NCI-H748 (cell line): ENCODE measurements around the gene BMP3.

Source experiments
- DNase-seq: peaks from one replicate; lab custom pipeline; 2025; ENCODE audit not compliant: unreplicated experiment; lab: John Stamatoyannopoulos, UW

The BMP3 gene

DNA sequence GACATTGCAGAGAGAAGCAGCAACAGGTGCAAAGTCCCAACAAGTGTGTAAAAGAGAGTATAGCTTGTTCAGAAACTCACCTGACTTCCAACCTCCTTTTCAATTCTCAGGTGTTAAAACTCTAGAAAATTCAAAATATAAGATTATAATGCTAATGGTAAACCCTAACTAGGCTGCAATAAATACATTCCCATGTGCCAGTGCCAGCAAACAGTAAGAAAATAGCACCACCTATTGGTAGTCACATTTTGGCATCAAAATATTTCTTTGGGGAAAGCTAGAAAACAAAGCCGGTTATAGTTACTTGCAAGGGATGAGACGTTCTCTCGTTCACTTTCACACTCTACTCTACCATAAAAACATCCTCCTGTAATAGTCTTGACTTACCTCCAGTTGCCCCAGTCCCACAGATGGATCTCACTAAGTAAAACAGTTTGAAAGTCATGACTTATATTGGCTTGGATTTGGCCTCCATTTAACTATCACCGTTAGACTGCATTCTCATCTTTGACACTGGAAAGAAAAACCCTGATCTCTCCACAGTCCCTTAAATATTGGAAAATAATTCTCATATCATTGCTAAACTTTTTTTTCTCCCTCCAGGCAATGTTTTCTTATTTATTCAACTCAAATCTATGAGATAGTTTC is 9.6 kb downstream of the BMP3 start:
- peak; percentile 33 for DNase-seq

DNA sequence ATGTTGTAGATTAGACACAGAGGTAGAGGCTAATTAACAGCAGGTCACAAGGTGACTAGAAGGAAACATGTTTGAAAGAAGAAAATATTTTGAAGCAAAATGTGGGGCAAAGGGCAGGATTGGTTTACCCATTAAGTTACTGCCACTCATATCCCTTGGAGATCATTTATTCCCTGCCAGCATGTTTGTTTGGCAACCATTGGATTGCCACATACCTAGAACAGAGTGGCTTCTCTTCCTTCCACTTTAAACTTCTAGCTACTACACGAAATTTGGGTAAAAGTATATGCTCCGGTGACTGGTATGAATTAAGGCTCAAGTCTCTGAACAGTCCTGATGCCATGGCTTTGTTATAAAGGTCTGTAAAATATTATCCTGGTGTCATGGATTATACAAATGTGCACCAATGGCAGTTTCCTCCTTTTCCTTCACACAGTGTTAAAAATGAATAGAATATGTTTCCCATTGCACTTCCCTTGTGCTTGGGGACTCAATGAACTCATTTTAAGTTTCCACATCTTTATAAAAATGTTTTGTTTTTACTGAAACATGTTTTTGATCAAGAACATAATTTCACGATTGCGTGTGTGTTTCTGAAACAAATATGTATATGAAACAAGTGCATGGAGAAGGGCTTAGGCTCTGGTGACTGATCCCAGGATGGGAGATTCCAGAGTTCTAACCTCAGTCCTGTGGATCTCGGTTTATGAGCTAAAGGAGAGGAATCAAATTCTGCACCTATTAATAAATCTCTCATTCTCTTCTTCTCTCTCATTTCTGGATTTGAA is 12.3 kb downstream of the BMP3 start:
- DNase-seq, result no peak

DNA sequence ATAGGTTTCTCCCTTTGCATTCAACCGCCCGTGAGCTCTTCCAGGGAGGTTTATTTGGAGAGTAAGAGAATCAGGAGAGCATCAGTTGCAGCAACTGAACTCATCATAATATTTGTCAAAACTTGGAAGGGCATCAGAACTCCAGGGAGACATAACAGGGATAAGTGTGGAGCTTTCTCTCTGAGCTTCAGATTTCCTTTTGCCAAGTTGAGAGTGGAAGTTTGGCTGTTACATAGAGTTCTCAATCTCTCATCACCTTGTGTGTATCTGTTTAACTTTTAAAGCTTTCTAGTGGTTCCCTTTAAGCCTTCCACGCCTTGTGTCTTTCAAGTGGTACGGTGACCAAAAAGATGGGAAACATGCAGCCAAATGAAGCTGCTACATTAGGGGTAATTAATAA is 18.8 kb downstream of the BMP3 start:
- DNase-seq, result no peak

DNA sequence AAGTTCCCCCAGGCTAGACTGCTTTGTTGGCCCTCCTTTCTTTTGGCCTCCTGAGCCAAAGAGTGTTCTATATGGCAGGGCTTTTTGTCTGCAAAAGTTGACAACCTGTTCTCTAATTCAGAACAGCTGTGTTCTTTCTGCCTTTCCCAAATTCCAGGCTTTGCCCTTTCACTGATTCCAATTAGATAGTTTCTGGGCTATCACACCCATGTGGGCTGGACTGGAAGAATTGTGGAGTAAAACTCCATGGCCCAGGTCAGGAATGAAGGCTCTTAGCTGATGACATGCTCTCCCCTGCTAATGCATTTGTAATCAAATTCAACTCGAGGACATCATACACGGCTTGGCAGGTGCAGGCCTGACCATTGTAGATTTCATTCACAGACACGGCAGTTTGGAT is 19.4 kb downstream of the BMP3 start:
- DNase-seq, result no peak

DNA sequence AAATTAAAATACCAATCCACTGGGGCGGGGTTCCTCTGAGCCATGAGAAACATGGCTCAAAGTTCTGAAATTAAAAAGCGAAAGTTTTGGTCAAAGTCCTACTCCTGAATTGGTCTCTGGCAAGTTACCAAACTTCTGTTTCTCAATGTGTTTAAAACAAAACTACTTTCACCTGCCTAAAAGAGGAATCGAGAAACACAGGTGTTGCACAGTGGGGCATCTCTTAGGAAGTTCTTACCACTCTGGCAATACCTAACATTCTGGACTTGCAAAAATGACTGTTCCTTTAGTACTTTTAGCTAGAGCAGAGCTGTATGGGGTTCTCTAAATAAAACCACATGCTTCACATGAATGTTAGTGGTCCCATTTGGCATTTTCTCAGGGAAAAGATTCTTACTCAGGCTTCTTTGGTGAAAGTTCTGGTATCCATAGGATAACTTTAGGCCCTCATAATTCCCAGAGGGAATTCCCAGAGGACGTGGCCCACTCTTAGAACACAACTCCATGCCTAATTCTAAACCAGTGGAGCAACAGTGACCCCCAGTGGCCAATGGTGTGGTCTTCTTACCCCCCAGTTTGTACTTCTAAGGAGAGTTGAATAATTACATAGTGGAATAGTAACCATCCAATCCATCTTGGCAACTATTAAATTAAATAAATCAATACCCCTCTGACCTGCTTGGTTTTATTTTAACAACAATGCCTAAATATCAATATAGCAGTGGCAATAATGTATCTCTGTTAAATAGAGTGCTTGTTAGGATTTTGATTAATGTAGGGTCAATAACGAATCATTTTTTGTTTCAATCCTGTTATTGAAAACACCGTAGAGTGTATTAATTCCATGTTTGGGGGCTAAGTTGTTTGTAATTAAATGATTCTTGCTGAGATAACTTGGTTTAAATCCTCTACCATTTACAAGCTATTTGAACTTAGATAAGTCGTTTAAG is 21.9 kb downstream of the BMP3 start:
- peak; percentile 54 for DNase-seq

DNA sequence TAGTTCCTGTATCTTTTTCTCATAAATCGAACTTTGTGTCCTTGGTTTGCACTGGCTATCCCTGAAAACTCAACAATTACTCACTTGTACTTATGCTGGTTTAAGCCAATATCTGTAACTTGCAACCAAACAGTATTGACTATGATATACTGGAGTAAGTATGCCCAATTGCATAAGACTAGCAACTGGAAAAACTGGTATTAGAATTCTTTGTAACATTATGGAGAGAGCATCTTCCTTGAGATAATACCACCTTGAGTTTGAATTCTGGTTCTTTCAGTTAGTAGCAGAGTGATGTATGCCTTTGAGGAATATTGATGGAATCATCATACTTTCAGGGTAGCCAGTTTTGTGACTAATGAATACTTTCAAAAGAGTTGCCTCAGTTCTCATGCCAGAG is 28.1 kb downstream of the BMP3 start:
- no peak for DNase-seq

DNA sequence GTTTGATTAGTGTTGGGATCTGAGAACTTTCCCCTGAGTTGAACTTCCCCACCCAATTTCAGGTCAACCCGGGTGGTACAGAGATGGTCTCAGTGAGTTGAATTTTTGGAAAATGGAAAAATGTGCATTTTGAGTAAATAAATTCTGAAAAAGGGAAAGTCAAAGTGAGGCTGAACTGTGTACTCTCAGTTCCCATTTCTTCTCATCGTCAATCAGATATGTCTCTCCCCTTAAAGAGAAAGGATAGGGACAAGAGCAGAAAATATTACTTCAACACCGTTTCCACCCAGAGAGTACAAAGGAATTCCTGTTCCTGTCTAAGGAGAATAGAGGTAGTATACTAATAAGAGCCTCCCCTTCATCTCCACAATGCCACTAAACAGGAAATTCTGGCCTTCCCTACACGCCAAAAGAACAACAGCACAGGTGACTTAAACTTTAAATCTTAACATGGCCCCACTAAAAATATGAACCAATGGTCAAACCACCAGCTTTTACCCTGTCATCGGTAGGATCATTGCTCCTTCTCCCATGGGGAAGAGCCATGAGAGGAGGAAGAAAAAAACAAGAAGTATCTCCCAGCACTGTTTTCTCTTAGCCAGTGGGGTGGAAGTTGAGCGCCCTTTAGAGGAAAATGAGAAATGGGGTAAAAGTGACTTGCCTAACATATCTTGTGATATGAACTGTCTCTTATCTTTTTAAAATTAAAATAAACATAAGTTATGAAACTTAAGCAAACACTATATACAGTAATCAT is 30.3 kb downstream of the BMP3 start:
- DNase-seq, result no peak

DNA sequence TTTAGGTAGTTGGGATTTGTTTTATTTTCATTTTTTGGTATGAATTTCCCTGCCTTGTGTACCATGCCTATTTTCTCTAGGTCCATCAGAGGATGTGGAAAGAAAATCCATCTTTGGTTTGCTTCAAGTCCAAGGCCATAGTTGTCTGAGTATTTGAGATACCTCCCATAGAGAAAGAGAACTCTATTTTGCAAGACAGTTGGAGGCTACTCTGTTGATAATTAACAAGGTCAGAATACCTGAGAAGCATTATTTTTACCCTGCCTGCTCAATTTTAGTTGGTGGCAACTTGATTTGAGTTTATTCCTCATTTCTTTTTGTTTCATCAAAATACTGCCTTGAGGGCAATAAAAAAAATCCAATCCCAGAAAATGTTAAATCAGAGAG is 30.8 kb downstream of the BMP3 start:
- DNase-seq, result no peak

DNA sequence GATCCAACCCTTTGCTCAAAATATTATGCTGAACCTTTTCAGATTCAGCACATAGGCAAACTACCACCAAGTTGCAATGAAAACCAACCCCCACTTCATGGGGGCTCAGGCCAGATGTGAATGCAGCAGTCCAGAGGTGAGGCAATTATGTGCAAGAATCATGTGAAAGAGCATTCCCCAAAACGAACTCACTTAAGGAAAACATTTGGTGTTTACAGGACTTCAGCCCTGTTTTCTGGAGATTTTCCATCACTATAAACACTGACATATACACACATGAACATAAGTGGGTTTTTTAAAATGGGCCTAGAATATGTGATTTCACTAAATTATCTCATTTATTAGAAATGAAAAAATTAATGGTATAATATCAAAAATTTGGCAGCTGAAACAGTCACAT is 31.5 kb downstream of the BMP3 start:
- no peak for DNase-seq

DNA sequence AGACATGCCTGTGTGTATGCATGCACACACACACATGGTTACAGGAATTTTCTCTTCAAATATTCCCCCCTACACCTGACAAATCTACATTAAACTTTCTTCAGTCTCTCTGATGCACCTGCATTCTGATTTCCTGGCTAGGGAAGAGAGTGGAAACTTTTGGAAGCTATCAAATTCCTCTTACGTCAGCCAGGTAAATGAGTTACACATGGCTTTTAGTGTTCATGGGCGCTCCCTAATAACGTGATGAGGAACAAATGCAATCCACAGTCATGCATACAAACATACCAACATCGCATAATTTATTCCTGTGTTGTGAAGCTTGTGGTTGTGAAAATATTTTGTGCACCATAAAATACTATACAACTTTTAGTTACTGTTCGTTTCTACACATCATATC is 34.9 kb downstream of the BMP3 start:
- no peak for DNase-seq

DNA sequence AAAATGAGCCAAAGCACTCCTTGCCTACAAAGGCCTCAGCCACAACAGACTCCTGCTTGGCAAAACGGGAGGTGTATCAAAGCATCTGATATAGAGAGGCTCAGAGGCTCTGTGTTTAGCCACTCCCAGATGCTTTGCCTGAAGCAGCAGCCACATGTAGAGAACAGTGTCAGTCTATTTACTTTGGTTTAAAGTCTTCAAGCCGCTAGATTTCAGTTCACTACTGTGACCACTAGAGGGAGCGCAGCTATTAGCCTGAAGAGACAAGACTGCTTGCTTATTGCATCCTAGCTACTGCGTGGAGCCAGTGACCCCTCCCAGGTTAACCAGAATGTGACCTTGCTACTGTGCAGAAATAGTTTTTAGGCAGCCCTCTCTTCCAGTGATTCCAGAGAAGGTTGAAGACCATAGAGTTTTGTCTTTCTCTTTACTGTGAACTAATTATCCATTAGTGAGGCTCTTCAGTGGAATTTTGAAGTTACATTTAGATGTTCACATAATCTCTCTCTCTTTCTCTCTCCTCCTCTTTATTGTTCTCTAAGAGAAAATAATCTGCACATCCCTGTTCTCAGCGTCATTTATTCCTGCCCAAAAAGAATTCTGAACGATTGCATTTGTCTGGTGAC is 39.3 kb downstream of the BMP3 start:
- peak; percentile 84 for DNase-seq

DNA sequence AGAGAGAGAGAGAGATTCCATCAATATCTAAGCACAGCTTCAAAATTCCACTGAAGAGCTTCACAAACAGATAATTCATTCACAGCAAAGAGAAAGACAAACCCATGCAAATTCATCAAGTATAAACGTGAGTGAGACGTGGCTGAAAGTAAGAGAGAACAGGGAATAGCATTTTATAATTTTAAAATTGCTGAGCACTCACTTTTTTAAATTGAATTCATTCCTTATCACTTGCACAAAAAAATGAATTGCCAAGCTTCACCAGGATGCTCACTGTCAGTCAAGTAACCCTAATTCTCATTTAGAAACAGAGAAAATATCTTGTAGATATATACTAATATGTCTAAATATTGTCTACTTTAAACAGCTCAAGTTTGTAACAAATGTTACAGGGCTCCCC is 40.5 kb downstream of the BMP3 start:
- DNase-seq, result no peak

DNA sequence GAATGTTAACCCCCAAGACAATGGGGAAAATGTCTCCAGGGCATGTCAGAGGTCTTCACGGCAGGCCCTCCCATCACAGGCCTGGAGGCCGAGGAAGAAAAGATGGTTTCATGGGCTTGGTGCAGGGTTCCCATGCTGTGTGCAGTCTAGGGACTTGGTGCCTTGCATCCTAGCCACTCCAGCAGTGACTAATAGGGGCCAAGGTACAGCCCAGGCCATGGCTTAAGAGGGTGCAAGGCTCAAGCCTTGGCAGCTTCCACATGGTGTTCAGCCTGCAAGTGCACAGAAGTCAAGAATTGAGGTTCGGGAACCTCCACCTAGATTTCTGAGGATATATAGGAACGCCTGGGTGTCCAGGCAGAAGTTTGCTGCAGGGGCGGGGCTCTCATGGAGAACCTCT is 50.6 kb downstream of the BMP3 start:
- DNase-seq, result no peak

DNA sequence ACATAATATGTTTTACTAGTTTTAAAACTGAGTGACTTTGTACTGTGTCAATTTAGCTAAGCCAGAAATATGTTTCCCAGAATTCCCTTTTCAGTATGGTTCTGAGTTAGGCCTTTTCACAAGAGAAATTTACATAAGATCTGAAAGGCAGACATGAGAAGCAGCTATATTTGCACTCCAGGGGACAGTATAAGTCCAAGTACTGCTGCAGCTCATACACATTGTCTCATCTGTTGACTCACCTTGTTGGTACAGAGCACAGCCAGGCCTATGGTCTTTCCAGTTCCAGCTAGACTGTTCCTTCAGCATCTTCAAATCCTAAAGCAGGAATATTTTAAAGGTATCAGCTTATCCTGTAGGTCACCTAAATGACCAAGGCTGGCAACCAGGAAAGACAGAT is 53.5 kb downstream of the BMP3 start:
- no peak for DNase-seq

DNA sequence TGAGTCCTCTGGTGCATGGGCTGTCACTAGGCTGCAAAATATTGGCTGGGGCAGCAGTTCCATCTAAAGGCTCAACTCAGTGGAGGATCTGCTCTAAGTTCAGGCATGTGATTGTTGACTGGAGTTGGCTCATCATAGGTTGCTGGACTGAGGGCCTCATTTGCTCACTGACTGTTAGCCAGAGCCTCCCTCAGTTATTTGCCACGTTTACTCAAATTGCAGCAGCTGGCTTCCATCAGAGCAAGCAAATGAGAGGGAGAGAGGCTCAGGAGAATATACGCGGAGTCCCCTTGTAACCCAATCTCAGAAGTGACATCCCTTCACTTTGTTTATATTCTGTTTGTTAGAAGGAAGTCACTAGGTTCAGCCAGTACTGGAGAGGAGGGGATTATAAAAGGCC is 54.1 kb downstream of the BMP3 start:
- no peak for DNase-seq

DNA sequence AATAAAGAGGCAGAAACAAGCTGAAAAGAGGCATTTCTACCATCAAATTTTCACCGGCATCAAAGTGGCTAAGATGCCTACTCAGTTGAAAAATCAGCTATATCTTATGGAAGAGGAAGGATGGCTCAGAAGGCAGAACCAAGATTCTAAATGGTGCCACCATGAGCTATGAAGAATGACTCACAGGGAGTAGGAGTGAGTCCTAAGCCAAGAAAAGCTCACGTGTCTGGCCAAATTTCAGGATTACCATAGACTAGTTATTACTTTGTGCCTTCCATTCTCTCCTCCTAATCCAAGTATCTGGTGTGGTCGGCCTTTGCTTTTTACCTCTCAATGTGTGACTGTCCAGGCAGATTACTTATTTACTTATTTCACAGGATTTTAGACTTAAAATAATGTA is 54.8 kb downstream of the BMP3 start:
- no peak for DNase-seq

DNA sequence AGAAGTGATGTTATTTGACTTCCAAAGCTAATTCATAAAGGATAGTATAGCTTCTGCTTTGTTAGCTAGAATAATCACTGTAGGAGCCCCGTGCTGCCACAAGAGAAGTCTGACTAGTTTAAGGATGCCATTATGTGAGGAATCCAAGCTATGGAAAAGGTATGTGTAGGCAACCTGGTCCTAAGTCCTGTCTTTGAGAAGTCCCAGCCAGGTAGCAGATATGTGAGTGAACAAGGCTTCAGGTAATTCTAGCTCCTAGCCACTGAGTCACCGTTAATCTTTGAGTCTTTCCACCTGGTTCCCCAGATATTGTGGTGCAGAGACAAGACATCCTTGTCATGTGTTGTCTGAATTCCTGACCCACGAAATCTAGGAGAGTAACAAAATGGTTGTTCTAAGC is 55.5 kb downstream of the BMP3 start:
- no peak for DNase-seq

DNA sequence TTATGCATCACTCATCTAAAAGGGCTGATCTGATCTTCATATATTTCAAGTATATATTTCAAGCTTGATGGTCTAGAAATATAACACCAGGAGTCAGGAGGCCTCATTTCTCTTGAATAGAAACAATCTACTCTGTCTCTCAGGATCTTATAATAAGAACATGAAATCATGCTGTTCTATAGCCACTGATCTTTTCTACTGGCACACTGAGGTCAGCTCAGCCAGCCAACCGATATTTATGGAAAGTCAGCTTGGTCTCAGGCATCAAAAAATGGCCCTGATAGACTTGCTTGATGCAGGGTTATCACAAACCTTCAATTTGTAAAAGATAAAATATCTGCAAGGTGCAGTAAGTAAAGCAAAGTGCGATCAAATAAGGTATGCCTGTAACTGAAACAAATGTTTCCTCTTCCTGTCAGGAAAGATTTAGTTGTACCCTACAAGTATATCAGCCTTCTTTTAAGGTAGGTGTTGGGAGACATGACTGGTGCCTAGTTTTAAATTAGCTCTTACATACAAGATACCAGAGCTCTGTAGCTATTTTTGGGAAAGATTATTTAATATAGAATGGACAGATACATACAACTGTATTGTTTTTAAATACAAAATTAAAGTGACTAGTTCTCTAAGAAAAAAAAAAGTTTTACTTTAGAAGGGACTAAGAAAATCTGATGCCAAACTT is 63.4 kb downstream of the BMP3 start:
- no peak for DNase-seq

DNA sequence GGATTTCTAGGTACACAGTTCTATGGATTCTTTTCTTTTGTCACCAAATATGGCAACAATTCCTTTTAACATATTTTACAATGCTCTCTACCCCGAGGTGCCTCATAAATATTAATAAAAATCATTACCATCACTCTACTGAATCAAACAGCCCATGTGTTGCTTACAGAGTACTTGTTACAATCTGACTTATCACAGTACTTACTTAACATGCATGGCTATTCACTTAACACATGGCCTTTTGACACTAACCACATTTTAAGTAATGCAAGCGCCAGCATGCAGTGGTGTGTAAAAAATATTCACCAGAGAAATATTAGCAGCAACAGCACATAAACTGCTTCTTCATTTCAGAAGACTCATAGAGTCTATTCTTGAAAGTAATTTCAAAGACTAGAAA is 64.9 kb downstream of the BMP3 start:
- no peak for DNase-seq

DNA sequence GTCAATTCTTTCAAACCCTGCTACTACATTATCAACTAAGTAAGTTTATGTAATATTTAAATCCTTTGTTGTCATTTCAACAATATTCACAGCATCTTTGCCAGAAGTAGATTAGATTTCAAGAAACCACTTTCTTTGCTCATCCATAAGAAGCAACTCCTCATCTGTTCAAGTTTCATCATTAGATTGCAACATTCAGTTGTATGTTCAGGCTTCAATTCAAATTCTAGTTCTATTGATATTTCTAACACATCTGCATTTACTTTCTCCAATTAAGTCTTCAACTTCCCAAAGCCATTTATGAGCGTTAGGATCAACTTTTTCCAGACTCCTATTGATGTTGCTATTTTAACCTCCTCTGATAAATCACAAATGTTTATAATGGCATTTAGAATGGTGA is 66.1 kb downstream of the BMP3 start:
- DNase-seq, result no peak
